GM12892 (cell line): ENCODE results near the gene HSD17B2.
"Not testable (repeated sequence)": the region's sequence is repeated elsewhere in the genome, so short reads cannot be mapped to it uniquely, and the experiment has no call there.

Experiments
- DNase-seq: peaks from one replicate; pipeline ENCODE4 v3.0.0; 2011; ENCODE audit not compliant: insufficient read length
- FAIRE-seq: peaks from 2 replicates; lab custom pipeline; 2011; peaks lifted over from hg19 to GRCh38; lab: Jason Lieb, UNC
- POLR2A ChIP-seq: IDR thresholded peaks from 2 replicates; pipeline ENCODE4 v1.6.1; 2011; ENCODE audit warnings: low read depth, low read length, control low read depth
- POLR2AphosphoS5 ChIP-seq: IDR thresholded peaks from 2 replicates; pipeline ENCODE4 v1.6.1; 2011; ENCODE audit warnings: low read depth, low read length, control low read depth
- TAF1 ChIP-seq: IDR thresholded peaks from 2 replicates; pipeline ENCODE4 v1.6.1; 2011; ENCODE audit warnings: low read depth, mild to moderate bottlenecking, control low read depth, low read length, borderline replicate concordance

HSD17B2 gene

GRCh38 chr16:82006036-82006435 is 29.0 kb upstream of the HSD17B2 start:
- FAIRE-seq: no peak
- no peak for TF ChIP-seq POLR2A
- TF ChIP-seq POLR2AphosphoS5: no peak
- no peak for TF ChIP-seq TAF1
- DNase-seq: no peak

- no peak for FAIRE-seq
- TF ChIP-seq POLR2A (no peak), POLR2AphosphoS5 (no peak), TAF1 (no peak)
- DNase-seq: no peak
Measured at GRCh38 chr16:82007189-82007588, 27.9 kb upstream of the HSD17B2 start.

GRCh38 chr16:82008957-82009592 is 26.0 kb upstream of the HSD17B2 start:
- TF ChIP-seq POLR2AphosphoS5 (no peak), TAF1 (no peak), POLR2A (no peak)
- FAIRE-seq (no peak), DNase-seq (no peak)

GRCh38 chr16:82009789-82010188 is 25.3 kb upstream of the HSD17B2 start:
- not testable (repeated sequence) for DNase-seq, FAIRE-seq

GRCh38 chr16:82010649-82011048 is 24.4 kb upstream of the HSD17B2 start:
- TF ChIP-seq TAF1: no peak
- TF ChIP-seq POLR2AphosphoS5: no peak
- no peak for TF ChIP-seq POLR2A
- no peak for DNase-seq
- FAIRE-seq: no peak

GRCh38 chr16:82011199-82011641 is 23.8 kb upstream of the HSD17B2 start, which contains the start of gene SDR42E1:
Gene SDR42E1, minus strand, starts transcription at chr16:82011470. Its CDS starts 10,612 bp downstream, at chr16:82000858.
- TF ChIP-seq POLR2A: peak; percentile 69; the same call in 1 of the 2 replicates
- TF ChIP-seq TAF1: 0 out of 2 replicates have a peak, but pooled peaks have one; percentile 50
- TF ChIP-seq POLR2AphosphoS5: no peak
- DNase-seq (peak; percentile 70), FAIRE-seq (peak; percentile 88)

- TF ChIP-seq TAF1 (no peak), POLR2AphosphoS5 (no peak), POLR2A (no peak)
- FAIRE-seq: no peak
- DNase-seq: no peak
Measured at GRCh38 chr16:82013139-82013538, 21.9 kb upstream of the HSD17B2 start.

GRCh38 chr16:82016263-82016662 is 18.8 kb upstream of the HSD17B2 start:
- DNase-seq (no peak), FAIRE-seq (no peak)
- TF ChIP-seq TAF1 (no peak), POLR2AphosphoS5 (no peak), POLR2A (no peak)

GRCh38 chr16:82016964-82017363 is 18.1 kb upstream of the HSD17B2 start:
- FAIRE-seq (no peak), DNase-seq (no peak)
- TF ChIP-seq POLR2A (no peak), POLR2AphosphoS5 (no peak), TAF1 (no peak)

- DNase-seq (no peak), FAIRE-seq (no peak)
- TF ChIP-seq POLR2AphosphoS5: no peak
- no peak for TF ChIP-seq TAF1
- TF ChIP-seq POLR2A: no peak
Measured at GRCh38 chr16:82017911-82018568, 17.0 kb upstream of the HSD17B2 start.

GRCh38 chr16:82019535-82019934 is 15.5 kb upstream of the HSD17B2 start:
- TF ChIP-seq POLR2AphosphoS5 (no peak), TAF1 (no peak), POLR2A (no peak)
- FAIRE-seq (no peak), DNase-seq (no peak)

GRCh38 chr16:82020051-82020450 is 15.0 kb upstream of the HSD17B2 start:
- TF ChIP-seq POLR2A (no peak), TAF1 (no peak), POLR2AphosphoS5 (no peak)
- no peak for DNase-seq
- FAIRE-seq: no peak
